Breast epithelium (tissue), 4 donors: ENCODE data around the gene METTL8. TPM values are rescaled to one million over a fixed set of nuclear protein-coding genes. Genes with fewer than 3 reads are reported as not detected.

ENCODE experiments used
- DNase-seq, 2 donors: peaks; one replicate each; pipeline ENCODE4 v3.0.0-alpha.2; 2019; ENCODE audit warnings: low spot score in 2 of 2
- H3K27ac ChIP-seq, 2 donors: fragments of 200-600 bp; sonication (generic) in 1 of 2; one replicate each; pipeline ENCODE4 v1.5.1; 2016 to 2019; ENCODE audit warnings: mild to moderate bottlenecking in 1 of 2
- H3K27me3 ChIP-seq, 2 donors: fragments of 200-600 bp; sonication (generic) in 1 of 2; one replicate each; pipeline versions ENCODE4 v1.5.1 to v1.6.0; 2017 to 2019; ENCODE audit warnings: control low read depth in 1 of 2, mild to moderate bottlenecking in 1 of 2
- H3K36me3 ChIP-seq: fragments of 200-600 bp; one replicate; pipeline ENCODE4 v1.5.1; 2019
- H3K4me1 ChIP-seq, 2 donors: fragments of 200-600 bp; sonication (generic); one replicate each; pipeline ENCODE4 v1.5.1; 2016 to 2019; ENCODE audit warnings: control low read depth in 1 of 2
- H3K4me3 ChIP-seq, 3 donors: fragments of 200-600 bp; sonication (generic); 1 replicate in 2 of 3; 2 replicates in 1 of 3; pipeline ENCODE4 v1.5.1; 2016 to 2019; ENCODE audit warnings: mild to moderate bottlenecking in 3 of 3, moderate library complexity in 2 of 3
- H3K9me3 ChIP-seq, 2 donors: fragments of 200-600 bp; sonication (generic) in 1 of 2; one replicate each; pipeline ENCODE4 v1.5.1; 2016 to 2019; ENCODE audit warnings: control low read depth in 1 of 2
- CTCF ChIP-seq, 3 donors: fragments of 450-650 bp; IDR thresholded peaks; one replicate each; pipeline ENCODE4 v1.5.1; 2016 to 2017; ENCODE audit warnings: antibody characterized with exemption in 3 of 3, mild to moderate bottlenecking in 3 of 3, moderate library complexity in 3 of 3
- POLR2A ChIP-seq: fragments of 450-650 bp; IDR thresholded peaks from one replicate; pipeline ENCODE4 v1.6.1; 2016; ENCODE audit warnings: antibody characterized with exemption, mild to moderate bottlenecking, moderate library complexity
- POLR2AphosphoS5 ChIP-seq, 3 donors: sonication (generic); formaldehyde crosslinking; IDR thresholded peaks; one replicate each; pipeline ENCODE4 v1.6.1; 2017; ENCODE audit warnings: antibody characterized with exemption in 3 of 3
- intact Hi-C: fragments of 100-400 bp; cut with DNase I; formaldehyde crosslinking; loops from one replicate; pipeline ENCODE4 v1.15.1; 2023; ENCODE audit warnings: low total_unique reads
- total RNA-seq, 3 donors: library from RNA; depleted of rRNA; stranded (reverse); fragments of >200 nt; gene quantifications; one replicate each; pipeline ENCODE4 v1.1.0, GENCODE V29; 2016

METTL8 gene
- total RNA-seq, 3 donors from 2014 or later: 21.4 to 26.9 (median 22.9) TPM

GRCh38 chr2:171401947-171402346 lies 31.8 kb downstream of the METTL8 start:
- H3K4me1 ChIP-seq: no peaks in the 10 kb centered on the region
- H3K27me3 ChIP-seq: no peaks in the 10 kb centered on the region
- no peak for DNase-seq
- H3K27ac ChIP-seq: no peak overlapping the region
- no peaks in the 10 kb centered on the region for H3K9me3 ChIP-seq
- no peak for TF ChIP-seq POLR2A
- TF ChIP-seq CTCF (IDR thresholded peaks at IDR 0.05): no peak
- TF ChIP-seq POLR2AphosphoS5 (IDR thresholded peaks at IDR 0.05): no peak
- H3K4me3 ChIP-seq: no peak overlapping the region
- intact Hi-C loops: no loop called here
- H3K36me3 ChIP-seq: no peaks in the 10 kb centered on the region

DNA sequence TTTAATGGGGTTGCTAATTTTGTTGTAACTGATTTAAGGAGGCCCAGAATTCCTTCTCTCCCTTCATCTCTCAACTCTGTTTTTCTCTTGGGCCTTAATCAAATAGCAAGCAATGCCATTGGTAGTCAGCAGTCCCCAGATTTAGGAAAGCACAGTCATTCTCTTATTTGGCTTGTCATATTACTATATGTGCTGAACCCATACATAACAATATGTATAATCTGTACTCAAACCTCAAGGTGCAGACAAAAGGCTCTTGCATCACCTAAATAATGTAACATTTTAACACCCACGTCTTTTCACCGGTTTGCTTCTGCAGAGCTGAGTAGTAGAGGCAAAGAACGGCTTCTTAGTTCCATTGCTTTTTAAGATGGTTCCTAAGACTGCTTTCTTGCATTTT lies 33.4 kb downstream of the METTL8 start:
- H3K36me3 ChIP-seq: no peaks in the 10 kb centered on the region
- no peak overlapping the region for H3K27ac ChIP-seq
- H3K27me3 ChIP-seq: no peaks in the 10 kb centered on the region
- H3K4me1 ChIP-seq: no peaks in the 10 kb centered on the region
- TF ChIP-seq POLR2AphosphoS5 (IDR thresholded peaks at IDR 0.05): no peak
- TF ChIP-seq POLR2A: no peak
- no peak for TF ChIP-seq CTCF (IDR thresholded peaks at IDR 0.05)
- intact Hi-C loops: no loop called here
- H3K4me3 ChIP-seq: no peak overlapping the region
- no peaks in the 10 kb centered on the region for H3K9me3 ChIP-seq
- no peak for DNase-seq

DNA sequence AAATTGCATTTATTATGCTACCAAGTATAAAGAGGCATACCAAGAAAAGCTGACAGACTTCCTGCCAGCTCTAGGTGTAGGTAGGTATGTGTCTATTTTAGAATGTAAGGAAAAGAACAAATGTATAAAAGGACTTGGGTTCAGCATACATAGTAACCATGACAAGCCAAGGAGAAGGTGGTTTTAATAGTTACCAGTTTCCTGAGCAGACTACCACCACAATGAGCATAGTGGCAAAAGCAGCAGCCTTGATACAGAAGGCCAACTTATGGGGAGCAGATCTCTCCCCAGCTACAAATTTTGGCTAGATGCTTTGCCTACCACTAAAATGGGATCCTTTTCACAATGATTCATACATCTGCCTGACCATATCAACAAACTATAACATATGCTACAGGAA lies 34.5 kb downstream of the METTL8 start:
- Histone ChIP-seq H3K27ac (no peak overlapping the region), H3K9me3 (no peaks in the 10 kb centered on the region), H3K4me1 (no peaks in the 10 kb centered on the region), H3K27me3 (no peaks in the 10 kb centered on the region), H3K4me3 (no peak overlapping the region), H3K36me3 (no peaks in the 10 kb centered on the region)
- TF ChIP-seq POLR2AphosphoS5 (IDR thresholded peaks at IDR 0.05): no peak
- no peak for TF ChIP-seq CTCF (IDR thresholded peaks at IDR 0.05)
- no peak for TF ChIP-seq POLR2A
- DNase-seq: no peak
- intact Hi-C loops: no loop called here

GRCh38 chr2:171394164-171394740 lies 39.5 kb downstream of the METTL8 start:
- H3K27ac ChIP-seq: no peak overlapping the region
- no peaks in the 10 kb centered on the region for H3K36me3 ChIP-seq
- DNase-seq: no peak
- intact Hi-C loops: no loop called here
- TF ChIP-seq POLR2AphosphoS5 (IDR thresholded peaks at IDR 0.05) (no peak), POLR2A (no peak), CTCF (IDR thresholded peaks at IDR 0.05) (no peak)
- H3K4me3 ChIP-seq: no peak overlapping the region
- no peaks in the 10 kb centered on the region for H3K27me3 ChIP-seq
- H3K4me1 ChIP-seq: no peaks in the 10 kb centered on the region
- H3K9me3 ChIP-seq: no peaks in the 10 kb centered on the region

DNA sequence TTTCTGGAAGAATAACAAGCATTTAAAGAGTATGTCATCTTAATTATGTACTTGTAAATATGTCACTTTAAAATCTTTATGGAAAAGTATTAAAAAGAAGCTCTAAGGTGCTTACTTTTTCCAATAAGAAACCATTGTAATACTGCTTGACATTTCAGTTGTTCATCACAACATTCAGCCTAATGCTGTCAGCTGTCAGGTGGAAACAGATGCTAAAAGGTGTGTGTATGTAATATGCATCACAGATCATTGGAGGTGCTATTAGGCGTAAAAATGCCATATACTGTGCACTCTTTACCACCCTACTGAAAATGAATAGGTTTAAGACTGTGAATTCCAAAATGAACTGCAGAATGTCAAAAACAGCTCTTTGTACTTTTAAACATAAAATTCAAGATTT lies 40.3 kb downstream of the METTL8 start:
- DNase-seq: no peak
- Histone ChIP-seq H3K36me3 (no peaks in the 10 kb centered on the region), H3K4me3 (no peak overlapping the region), H3K4me1 (no peaks in the 10 kb centered on the region), H3K27ac (no peak overlapping the region), H3K9me3 (no peaks in the 10 kb centered on the region), H3K27me3 (no peaks in the 10 kb centered on the region)
- no peak for TF ChIP-seq CTCF (IDR thresholded peaks at IDR 0.05)
- intact Hi-C loops: no loop called here
